NB4 (cell line): ENCODE results near the gene SPEF1.

Source experiments
- DNase-seq: peaks from one replicate; pipeline ENCODE4 v3.0.0; 2010; ENCODE audit warnings: low read depth
- H3K4me3 ChIP-seq: one replicate; pipeline ENCODE4 v1.5.1; 2011; ENCODE audit warnings: mild to moderate bottlenecking, low read depth, low read length, moderate library complexity
- CTCF ChIP-seq: IDR thresholded peaks from one replicate; pipeline ENCODE4 v1.5.1; 2012; ENCODE audit warnings: low read depth, low read length
- MAX ChIP-seq: IDR thresholded peaks from 2 replicates; pipeline ENCODE4 v1.6.1; 2011; ENCODE audit warnings: low read depth, low read length
- MYC ChIP-seq: IDR thresholded peaks from 2 replicates; pipeline ENCODE4 v1.6.1; 2011; ENCODE audit warnings: low read depth, low read length
- POLR2A ChIP-seq: IDR thresholded peaks from 2 replicates; pipeline ENCODE4 v1.6.1; 2011; ENCODE audit warnings: mild to moderate bottlenecking; ENCODE audit not compliant: insufficient read length; ENCODE audit errors: extremely low read depth

The SPEF1 gene

GRCh38 chr20:3767110-3767426 lies 14.2 kb downstream of the SPEF1 start:
- DNase-seq: peak; percentile 36
- no peak for TF ChIP-seq MAX
- TF ChIP-seq POLR2A: no peak
- peak overlapping the region; percentile 79 for H3K4me3 ChIP-seq

DNA sequence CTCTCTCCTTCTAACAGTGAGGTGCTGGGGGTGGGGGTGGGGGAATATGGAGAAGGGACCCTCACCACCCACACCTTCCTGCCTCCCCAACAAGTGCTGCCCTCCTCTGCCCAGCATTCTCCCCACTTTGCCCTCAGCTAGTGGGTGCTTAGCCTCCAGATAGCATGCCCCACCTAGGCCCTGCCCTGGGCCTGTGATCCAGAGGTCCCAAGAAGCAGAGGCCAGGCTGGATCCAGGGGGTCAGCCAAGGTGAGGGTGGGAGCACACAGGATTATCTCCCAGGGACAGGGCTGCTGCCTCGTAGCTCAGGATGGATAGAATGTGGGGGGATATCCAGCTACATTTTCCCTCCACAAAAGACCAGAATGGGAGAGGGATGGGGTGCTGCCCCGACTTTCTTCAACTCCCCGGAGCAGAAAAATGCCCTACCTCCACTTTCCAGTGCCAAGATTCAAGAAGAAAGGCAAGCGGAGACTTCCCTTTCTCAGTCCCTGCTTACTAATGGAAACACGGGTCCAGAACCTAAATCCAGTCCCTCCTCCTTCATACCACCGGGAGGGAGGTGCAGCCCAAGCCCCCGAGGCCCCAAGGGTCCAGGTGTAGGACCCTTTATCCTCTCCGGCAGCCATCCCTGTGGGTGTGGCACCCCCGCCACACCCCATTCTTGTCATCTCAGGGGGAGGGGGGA lies 14.7 kb downstream of the SPEF1 start:
- TF ChIP-seq MYC (no peak), POLR2A (no peak), MAX (no peak), CTCF (no peak)

GRCh38 chr20:3765171-3765882 lies 15.9 kb downstream of the SPEF1 start:
- no peak for TF ChIP-seq CTCF
- no peak for TF ChIP-seq POLR2A
- TF ChIP-seq MAX: no peak
- no peak for TF ChIP-seq MYC
- peak; percentile 16 for DNase-seq
- H3K4me3 ChIP-seq: no peak overlapping the region

More for the DNA sequence above, 14.7 kb downstream of the SPEF1 start:
- H3K4me3 ChIP-seq: peak overlapping the region; percentile 79
- DNase-seq: no peak

DNA sequence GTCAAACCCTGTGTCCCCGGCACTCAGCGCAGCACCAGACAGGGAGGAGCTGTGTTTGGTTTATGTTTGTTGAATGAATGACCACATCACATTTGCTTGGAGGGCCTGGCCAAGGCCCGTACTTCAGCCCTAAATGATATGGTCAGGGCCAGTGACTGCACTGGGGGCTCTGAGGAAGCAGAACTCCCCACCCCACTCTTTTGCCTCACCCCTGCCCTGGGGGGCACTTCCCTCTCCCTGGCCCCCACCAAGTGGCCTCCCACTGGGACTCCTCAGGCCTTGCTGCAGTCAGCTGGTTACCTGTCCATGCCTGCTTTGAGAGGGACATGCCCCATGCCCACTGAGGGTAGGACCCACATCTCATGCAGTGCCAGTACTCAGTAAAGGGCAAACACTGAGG lies 16.6 kb downstream of the SPEF1 start:
- H3K4me3 ChIP-seq: no peak overlapping the region
- no peak for TF ChIP-seq POLR2A
- TF ChIP-seq CTCF: no peak
- no peak for TF ChIP-seq MYC
- TF ChIP-seq MAX: no peak
- no peak for DNase-seq

DNA sequence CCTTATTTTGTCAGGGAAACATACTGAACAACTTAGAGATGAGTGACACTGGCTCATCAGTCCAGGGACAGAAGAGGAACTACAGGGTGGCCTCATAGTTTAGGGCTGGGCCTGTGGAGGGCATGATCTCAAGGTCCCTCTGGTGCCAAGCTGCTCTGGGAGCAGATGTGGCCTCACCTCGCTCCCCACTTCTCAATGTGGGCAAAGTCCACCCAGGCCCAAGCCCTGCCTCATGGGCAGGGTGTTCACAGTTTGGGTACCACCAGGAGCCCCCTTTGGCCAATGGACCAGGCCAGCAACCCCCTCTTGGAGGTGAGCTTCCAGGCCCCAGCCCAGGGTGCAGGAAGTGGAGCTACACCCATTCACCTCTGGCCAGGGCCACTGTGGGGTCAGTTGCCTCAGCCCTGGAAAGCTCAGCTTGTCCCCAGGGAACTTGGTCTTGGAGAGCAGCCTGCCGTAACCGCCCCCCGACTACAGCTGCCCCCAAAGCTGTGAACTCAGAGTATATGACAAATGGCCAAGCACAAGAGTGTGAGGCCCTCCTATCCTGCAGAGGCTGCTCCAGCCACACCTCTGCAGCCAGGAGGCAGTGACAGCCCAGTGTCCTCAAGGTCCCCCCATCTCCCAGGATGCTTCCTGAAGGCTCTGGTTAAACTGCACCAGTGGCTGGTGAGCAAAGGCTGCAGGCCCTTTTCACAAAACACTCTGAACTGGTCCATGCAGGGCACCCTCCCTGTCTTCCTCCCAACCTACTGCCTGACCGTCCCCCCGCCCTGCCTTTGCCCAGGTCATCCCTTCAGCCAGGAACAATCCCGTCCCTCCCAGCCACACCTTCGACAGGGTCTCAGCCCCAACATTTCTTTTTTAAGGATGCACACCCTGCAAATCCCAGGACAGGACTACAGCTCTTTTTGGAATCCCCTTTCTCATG lies 17.3 kb downstream of the SPEF1 start:
- TF ChIP-seq CTCF: no peak
- TF ChIP-seq MYC: no peak
- no peak; the same call in 1 of the 2 replicates for TF ChIP-seq MAX
- TF ChIP-seq POLR2A: no peak
- DNase-seq: peak; percentile 58
- no peak overlapping the region for H3K4me3 ChIP-seq
